IPS DF 4.7 (cell line): ENCODE data around the gene SDC3.

Experiments used
- DNase-seq: peaks from one replicate; pipeline ENCODE4 v3.0.0-alpha.2; 2013; ENCODE audit warnings: low spot score; ENCODE audit errors: extremely low read depth

SDC3 gene

DNA sequence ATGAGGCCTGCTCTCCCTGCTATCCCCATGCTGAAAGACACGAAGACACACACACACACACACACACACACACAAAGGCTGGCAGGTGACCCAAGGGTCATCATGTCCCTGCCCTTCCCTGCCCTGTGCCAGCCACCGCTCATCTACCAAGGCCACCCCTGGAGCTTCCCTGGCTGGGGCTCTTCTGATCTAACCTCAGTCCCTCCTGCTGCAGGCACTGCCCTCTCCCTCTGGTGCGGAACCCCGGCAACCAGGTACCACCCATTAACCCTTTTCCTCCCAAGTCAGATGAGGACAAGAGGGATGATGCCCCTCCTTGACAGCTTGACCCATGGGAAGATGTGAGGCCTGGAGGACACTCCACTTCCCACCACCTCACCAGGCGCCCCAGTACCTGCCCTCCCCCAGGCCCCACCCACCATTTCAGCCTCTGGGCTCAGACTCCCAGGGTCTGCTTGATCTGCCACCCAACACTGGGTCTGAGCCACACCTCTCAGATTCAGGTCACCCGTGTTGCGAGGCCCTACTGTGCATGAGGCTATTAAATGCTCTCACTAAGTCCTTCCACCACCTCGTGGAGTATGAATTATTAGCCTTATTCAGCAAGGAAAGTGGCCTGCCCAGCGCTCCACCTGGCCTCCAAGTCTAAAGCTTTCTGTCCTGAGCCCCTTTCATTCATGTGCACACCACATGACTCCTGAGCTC, 2.5 kb downstream of the SDC3 start:
- DNase-seq = no peak

DNA sequence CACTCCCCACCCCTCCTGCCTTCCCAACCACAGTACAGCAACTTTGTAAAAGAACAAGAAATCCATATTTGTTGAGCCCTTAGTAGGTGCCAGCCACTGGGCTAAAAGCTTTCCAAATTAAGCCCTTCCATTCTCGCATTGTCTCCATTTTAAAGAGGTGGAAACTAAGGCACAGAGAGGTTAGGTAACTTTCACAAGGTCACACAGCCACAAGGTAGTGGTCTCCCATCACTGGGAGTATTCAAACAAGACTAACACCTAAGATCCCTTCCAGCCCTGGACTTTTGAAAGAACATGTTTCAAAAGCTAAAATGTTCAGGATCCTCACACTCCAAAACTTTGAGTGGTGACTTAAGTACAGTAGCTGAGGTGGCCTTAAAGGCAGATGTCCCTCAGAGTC, 3.2 kb downstream of the SDC3 start:
- no peak for DNase-seq

DNA sequence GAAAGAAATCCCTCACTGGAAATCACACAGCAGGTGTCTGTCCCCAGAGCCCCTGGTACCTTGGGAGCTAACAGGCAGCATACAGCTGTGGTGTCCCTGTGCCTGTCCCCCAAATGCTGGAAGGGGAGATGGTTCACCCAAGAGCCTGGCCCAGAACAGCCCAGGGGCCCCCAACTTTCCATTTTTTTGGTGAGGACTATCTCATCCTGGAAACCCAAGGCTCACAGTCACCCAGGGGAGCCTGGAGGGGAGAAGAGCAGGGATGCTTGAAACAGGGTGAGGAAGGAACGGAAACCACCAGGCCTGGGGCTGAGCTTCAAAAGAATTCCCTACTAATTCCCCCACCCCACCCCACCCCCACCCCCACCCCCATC, 3.6 kb downstream of the SDC3 start:
- no peak for DNase-seq

DNA sequence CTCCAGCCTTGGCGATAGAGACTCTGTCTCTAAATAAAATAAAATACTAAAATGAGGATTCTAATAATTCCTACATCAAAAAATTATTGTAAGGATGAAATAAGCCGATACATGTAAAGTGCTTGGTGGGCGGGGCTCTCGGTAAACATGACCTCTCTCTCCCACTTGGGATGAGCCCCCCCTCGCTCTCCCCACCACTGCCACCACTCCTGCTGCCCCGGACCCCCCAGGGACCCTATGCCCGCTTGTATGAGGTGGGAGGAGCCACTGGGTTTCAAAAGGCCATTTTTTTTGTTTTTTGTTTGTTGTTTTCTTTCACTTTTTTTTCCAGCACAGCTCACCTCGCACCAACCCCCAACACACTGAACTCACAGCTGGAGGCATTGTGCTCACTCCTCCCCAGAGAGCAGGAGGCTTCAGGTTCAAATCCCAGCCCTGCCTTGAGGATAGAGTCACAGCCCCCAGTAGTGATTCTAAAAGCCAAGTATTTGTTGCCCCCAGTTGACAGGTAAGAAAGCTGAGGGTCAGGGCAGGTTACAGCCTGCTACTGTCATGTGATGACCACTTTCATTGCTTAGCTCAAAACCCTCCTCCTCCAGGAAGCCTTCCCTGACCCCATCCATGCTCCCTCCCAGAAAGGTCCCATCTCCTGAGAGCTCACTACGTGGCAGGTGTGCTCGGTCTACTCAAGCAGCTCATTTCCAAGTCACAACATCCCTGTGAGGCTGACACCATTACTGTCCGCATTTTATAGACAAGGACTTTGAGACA, 4.2 kb downstream of the SDC3 start:
- DNase-seq = no peak

DNA sequence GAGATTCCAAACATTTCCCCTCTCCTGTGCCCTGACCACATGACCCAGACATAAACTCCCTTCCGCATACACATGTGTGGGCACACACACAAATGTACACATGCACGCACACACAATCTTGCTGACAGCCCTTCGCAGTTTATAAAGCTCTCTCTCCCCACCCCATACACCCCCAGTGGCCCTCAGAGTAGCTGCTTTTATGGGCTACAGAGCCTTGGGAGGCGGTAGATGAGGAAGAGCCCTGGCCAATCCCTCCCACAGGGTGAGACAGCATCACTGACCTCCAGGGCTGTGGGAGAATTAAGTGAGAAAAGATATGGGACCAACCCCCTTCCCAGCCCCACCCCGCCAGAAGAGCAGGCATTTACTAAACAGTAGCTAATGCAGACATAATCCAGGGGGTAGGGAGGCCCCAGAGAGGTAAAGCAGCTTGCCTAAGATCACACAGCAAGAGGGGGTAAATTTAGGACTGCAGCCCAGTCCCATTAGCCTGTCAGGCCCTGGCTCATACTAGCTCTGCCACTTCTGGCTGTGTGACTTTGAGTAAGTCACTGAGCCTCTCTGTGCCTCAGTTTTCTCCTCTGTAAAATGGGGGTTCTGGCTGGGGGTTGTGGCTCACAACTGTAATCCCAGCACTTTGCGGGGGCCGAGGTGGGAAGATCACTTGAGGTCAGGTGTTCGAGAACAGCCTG, 5.1 kb downstream of the SDC3 start:
- DNase-seq = no peak

DNA sequence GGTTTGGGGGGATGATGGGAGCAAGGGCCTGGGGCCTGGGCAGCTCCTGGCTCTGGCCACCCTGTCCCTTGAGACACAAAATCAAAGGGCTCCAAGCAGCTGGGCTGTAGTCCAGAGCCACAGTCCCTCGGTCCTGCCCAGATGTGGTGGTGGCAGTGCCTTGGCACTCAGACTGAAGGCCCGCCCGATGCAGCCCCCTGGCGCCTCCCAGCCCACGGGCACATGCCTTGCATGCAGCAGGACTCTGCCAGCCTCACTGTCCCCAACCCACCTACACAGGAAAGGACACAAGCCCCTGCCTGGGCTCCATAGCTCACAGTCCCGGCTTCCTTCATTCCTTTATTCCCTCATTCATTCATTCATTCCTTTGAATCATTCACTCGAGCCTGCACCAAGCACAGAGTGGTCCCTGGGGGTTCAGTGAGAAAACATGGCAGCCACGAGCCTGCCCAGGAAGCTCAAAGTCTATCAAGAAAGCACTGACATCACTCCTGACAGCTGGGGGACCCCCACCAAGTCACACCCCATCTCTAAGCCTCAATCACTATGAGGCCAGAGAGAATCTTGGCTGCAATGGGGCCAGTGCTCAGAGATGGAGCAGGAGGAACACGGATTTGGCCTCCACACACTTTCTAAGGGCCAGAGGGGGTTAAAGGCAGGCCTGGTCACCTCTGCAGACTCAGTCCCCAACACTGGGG, 5.8 kb downstream of the SDC3 start:
- no peak for DNase-seq

DNA sequence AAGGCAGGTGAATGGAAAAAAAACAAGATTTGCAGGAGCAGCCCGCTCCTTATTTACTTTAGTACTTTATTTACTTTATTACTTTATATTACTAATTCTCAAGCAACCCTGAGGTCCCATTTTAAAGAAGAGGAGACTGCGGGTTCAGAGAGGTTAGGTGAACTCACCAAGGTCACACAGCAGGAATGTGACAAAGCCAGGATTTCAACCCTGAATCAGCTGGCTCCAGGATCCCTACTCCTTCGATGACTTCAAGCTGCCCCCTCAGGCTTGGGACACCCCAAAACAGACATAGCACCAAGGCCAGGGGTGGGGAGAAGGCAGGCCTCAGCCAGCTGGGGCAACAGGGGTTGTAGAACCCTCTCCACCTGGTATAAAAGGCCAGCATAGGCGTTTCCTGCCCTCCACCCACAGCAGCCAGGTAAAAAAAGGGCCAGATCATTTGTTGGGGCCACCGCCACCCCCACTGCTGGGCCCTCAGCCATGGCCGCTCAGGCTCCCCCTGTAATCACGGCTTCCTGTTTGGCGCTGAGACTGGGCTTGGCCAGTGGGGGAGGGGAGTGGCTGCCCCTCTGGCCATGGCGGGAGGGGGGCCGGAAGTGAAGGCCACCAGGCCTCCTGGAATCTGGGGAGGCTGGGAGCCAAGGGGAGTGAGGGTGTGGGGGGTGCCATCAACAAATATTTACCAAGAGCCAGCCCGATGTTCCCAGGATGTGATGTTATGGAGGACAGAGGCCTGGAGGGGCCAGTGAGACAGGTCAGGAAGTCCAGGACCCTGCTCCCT, 6.6 kb downstream of the SDC3 start:
- no peak for DNase-seq

DNA sequence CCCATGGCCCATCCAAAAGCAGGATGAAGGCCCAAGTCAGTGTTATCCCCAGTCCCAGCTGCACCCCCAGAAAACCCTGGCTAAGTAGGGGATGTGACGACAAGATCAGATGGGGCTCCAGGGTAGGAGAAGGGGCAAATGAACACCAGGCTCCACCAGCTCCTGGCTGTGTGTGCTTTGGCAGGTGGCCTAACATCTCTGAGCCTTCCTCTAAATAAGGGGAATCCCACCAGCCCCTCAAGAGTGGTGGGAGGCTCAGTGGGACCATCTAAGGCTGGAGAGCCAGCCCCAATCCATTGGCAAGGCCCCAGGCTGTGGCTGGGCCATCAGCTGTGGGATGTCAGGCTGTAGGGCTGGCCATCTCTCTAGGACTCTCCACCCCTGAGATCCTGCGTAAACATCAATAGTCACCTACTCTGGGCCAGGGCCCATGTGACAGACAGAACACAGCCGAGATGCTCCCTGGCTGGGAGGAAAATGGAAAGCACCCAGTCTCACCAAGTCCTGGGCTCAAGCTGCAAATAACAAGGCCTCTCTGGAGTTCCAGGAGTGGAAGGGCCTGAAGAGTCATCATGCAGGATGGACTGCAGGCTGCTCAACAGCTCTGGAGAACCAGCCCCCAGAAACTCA, 7.5 kb downstream of the SDC3 start:
- no peak for DNase-seq

DNA sequence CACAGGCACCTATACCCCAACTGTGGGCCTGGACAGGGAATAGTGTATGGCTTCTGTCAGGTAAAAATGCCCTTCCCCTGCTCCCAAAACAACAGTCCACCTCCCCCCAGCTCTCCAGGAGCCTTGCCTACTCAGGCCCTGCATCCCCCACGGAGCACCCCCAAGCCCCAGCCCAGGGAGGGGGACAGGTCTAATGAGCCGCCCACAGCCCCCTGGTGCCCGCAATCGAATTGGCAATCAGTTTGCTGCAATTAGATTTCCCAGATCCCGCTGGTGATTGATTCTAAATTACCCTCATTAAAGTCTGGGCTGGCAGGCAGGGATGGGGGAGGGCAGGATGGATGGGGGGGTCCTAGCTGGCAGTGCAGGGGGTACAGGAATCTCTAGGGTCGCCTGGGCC, 8.1 kb downstream of the SDC3 start:
- no peak for DNase-seq

DNA sequence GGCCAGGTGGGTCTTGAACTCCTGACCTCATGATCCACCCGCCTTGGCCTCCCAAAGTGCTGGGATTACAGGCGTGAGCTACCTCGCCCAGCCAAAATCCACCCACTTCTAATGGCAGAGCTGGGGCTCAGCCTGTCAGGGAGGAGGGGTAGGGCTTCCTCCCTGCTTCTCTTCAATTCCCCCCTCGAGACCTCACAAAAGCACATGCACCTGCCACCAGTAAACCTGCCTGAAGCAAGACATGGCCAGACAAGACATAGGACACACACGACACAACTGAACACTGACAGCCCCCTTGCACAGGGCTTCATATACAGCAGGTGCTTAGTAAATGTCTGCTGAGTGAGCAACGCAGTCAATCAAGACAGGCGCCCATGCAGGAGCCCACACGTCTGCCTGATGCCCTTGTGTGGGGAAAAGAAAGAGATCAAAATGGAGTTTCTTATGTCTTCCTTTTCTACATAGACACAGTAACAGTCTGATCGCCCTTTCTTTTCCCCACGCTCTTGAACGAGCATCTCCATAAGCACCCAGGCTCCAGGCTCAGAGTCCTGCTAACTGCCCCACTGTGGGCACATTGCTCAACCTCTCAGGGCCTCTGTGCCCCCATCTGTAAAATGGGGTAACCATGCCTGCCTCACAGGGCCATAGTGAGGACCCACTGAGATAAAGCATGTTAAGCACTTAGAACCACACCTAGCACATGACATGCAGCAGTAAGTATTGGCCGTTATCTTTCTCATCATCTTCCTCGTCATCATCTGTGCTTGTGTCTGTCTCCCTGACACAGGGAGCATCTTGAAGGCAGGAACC, 8.8 kb downstream of the SDC3 start:
- DNase-seq = no peak

DNA sequence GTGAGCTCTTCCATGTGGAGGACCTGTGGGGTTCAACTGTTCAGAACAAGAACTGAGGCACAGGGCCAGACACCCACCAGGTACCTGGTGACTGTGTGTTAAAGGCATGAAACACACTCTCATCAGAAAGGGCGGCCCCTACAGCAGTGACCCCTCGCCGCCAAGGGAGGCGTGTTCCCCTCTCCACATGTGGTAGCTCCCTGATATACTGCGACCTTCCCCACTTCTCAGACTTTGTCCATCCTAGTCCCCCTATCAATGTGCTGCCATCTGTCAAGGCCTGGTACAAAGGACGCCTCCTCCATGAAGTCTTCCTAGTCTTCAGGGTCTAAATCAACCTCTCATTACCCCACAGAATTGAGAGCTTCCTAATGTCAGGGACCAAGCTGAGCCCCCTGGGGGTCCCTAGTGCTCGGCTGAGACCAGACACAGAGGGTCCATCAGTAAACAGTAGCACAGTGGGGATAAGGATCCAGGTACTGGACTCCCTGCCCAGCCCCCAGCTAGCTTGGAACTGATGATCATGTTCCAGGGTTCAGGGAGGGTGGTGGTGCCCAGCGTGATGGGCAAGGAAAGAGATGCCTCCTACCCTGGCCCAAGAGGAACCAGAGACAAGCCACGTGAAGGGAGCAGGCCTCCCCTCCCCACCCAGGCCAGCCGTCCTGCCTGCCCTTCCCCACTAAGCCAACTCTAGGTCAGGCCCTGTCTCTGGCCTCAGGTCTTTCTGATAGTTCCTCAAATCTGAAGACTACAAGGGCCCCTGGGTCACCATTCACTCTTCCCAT, 10.3 kb downstream of the SDC3 start:
- DNase-seq = no peak

DNA sequence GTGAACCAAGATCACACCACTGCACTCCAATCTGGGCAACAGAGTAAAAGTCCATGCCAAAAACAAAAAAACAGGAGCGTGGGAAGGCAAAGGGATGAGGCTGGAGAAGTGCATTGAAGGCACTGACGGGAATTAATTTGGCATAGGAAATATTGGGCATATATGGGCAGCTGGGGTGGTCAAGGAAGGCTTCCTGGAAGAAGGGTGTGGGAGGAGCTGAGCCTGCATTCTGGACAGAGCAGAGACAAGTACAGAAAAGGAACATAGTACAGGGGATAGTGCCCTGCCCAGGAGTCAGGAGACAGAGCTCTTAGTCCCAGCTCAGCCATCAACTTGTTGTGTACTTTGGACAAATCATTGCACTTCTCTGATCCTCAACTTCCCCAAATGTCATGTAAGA, 11.7 kb downstream of the SDC3 start:
- DNase-seq = no peak

DNA sequence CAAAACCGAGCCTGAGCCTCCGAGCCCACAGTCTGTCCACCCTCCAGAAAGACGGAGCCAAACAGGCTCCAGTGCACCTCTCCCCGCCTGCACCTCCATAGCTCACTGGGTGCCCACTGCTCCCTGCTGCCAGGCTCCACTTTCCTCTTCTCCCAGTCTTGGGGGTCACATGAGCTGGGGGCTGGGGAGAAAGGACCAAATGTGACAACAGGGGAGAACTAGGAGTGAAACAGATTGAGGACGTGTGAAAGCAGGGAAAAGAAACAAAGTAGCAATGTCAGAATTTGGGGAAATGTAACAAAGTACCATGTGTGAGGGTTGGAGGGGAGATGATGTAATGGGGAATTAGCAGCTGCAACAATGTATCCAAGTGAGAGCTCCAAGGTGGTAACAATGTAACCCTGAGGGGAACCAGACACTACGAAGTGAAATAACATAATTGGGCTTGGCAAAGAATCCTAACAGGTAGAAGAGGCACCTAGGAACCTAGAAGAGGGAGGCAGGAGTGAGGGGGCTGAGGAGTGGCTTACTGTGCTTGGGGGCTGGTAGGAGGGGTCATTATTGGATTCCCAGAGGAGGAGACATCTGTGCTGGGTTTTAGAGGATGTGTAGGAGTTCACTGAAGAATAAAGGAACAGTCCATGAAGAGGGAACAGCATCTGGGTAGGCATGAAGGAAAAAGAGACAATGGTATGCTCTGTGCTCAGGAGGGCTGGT, 12.5 kb downstream of the SDC3 start:
- DNase-seq = no peak

DNA sequence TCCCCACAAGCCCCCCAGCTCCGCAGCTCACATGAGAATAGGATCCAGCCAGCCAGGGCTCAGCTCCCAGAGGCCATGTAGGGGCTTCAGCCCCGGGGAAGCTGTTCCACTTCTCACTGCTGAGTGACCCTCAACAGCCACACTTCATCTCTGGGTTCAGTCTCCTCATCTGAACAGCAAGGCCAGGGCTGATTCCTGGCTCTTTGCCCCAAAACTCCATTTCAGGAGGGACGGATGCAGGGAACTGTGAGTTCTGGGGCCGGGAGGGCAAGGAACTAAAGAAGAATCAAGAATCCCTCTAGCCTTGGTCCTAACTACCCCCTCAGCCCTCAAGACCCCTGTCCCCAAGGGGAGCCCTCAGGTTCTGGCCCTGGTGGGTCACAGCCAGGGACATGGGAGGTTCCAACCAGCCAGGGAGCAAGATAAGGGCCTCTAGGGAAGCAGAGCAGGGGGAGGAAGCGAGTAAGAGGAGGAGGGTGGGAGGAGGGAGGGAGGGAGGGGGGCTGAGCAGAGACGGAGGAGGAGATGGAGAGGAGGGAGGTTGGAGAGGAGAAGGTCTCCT, 13.1 kb downstream of the SDC3 start:
- no peak for DNase-seq

DNA sequence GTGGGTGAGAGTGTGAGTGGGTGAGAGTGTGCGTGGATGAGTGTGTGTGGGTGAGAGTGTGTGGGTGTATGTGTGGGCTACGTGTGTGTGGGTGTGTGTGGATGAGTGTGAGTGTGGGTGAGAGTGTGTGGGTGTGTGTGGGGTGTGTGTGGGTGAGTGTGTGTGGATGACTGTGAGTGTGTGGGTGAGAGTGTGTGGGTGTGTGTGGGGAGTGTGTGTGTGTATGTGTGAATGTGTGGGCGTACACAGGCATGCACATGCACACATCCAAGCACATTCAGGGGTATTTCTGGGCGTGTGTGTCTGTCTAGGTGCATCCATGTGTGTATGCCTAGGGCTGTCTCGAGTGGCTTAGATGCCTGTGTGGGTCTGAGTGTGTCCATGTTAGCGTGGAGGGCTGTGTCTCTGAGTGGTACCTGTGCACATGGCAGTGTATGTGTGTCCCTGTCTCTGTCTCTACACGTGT, 14.0 kb downstream of the SDC3 start:
- DNase-seq = no peak

DNA sequence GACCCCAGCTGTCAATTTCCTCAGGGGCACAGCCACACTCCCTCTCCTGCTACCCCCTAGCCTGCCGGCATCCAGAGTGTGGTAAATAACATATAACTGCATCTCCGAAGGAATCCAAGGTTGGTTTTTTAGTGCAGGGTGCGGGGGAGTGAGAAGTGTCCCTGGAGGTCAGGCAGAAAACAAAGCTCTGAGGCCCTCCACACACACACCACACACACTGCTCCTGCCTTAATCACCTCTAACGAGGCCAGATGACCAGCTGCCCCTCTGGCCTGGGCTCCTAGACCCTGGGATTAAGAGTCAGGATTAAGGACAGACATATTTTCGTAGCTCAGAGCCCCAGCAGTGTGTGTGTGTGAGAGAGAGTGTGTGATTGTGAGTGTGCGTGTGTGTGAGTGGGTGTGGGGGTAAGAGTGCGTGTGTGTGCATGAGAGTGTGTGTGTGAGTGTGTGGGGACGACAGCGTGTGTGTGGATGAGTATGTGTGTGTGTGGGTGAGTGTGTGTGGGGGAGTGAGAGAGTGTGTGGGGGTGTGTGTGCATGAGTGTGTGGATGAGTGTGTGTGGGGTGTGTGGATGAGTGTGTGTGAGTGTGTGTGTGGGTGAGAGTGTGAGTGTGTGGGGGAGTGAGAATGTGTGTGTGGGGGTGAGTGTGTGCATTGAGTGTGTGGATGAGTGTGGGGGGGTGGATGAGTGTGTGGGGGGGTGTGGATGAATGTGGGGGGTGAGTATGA, 14.6 kb downstream of the SDC3 start:
- DNase-seq = no peak

DNA sequence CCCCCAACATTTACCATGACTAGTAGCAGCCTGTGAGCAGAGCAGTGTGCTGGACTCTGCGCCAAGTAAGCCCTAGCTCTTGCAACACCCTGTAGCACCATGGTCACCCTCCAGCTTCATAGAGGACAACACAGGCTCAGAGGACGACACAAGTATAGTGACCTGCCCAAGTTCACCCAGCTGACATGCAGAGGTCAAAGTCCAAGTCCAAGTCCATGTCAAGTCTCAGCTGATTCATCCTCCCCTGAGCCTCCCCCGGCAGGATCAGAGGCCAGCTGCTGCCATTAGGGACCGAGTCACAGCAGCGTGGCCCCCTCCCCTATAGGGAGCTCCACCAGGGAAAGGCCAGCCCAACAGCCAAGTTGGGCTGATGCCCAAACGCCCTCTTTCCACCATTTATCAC, 15.9 kb downstream of the SDC3 start:
- DNase-seq = no peak
